NCI-H526 (cell line): ENCODE measurements around the gene CHRNE.
"Not testable (repeated sequence)": the region's sequence is repeated elsewhere in the genome, so short reads cannot be mapped to it uniquely, and the experiment has no call there.

Experiments
- DNase-seq, 2 experiments: peaks; one replicate each; lab custom pipeline; 2025; lab: John Stamatoyannopoulos, UW

CHRNE gene

GRCh38 chr17:4906642-4907041, 3.7 kb upstream of the CHRNE start:
- not testable (repeated sequence) for DNase-seq

GRCh38 chr17:4902540-4902939, 358 bp downstream of the CHRNE start:
- no peak for DNase-seq

GRCh38 chr17:4901648-4902344, 1.1 kb downstream of the CHRNE start:
- no peak for DNase-seq

- no peak for DNase-seq
These were observed 1.7 kb downstream of the CHRNE start for GRCh38 chr17:4901108-4901647.

- no peak for DNase-seq
These were observed 2.4 kb downstream of the CHRNE start for GRCh38 chr17:4900231-4901107.

GRCh38 chr17:4899341-4900230, 3.3 kb downstream of the CHRNE start, which contains the start of gene C17orf107:
Gene C17orf107, plus strand, starts transcription at chr17:4899536. Its CDS starts 227 bp downstream, at chr17:4899763.
- DNase-seq, result peak in 1 of 2 experiments; percentile 49

GRCh38 chr17:4898927-4899326, 4.0 kb downstream of the CHRNE start:
- DNase-seq, result no peak

- DNase-seq, result no peak
These were observed 4.5 kb downstream of the CHRNE start for GRCh38 chr17:4898351-4898750.

GRCh38 chr17:4897785-4898184, 5.1 kb downstream of the CHRNE start:
- DNase-seq, result no peak

- no peak for DNase-seq
These were observed 5.7 kb downstream of the CHRNE start for GRCh38 chr17:4897198-4897687.

GRCh38 chr17:4896332-4897197, 6.3 kb downstream of the CHRNE start:
- DNase-seq, result no peak

GRCh38 chr17:4895657-4896331, 7.1 kb downstream of the CHRNE start:
- DNase-seq, result peak in 1 of 2 experiments; percentile 47

- DNase-seq, result no peak
These were observed 7.8 kb downstream of the CHRNE start for GRCh38 chr17:4895121-4895520.

GRCh38 chr17:4893721-4894560, 9.0 kb downstream of the CHRNE start:
- DNase-seq, result no peak

GRCh38 chr17:4893272-4893671, 9.6 kb downstream of the CHRNE start:
- no peak for DNase-seq

GRCh38 chr17:4892499-4893221, 10.2 kb downstream of the CHRNE start:
- no peak for DNase-seq

- DNase-seq, result no peak
These were observed 11.2 kb downstream of the CHRNE start for GRCh38 chr17:4891411-4892410.
